ENCODE measurements around the gene SNX8. TPM values are rescaled to one million over a fixed set of nuclear protein-coding genes. Genes with fewer than 3 reads are reported as not detected.

Gene SNX8
- total RNA-seq, 1 experiment from 2014 or later = 40.6 TPM

DNA sequence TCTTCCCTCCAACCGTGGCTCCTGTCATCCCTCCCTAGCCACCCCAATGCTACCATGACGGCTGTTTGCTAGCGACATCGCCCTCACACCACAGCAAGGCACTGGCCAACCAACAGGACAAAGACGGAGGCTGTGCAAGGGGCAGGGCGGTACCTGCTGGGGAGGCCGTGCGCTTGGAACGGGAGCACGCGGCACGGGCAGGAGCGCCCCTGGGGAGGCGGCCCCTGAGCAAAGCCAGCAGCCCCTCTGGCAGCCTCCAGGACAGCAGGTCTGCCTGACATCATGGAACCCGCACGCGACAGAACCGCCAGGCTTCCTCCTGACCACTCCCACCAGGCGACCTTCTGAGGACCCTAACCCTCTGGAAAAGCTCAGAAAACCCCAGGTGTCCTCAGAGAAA lies 94.2 kb downstream of the SNX8 start:
- H3K23me2 ChIP-seq (ENCODE audit: insufficient read length, low read depth, low read length, poor library complexity, severe bottlenecking) = no peaks in the 10 kb centered on the region
- H2BK15ac ChIP-seq (ENCODE audit: low read depth, low read length) = no peak overlapping the region
- H2BK5ac ChIP-seq (ENCODE audit: insufficient read length, low read length) = no peak overlapping the region
- no peak overlapping the region for H3K27ac Mint-ChIP-seq
- H3K27me3 Mint-ChIP-seq (ENCODE audit: low read depth) = peaks cover 2% of the 10 kb centered on the region
- no peak for TF ChIP-seq CTCF (conservative IDR thresholded peaks at IDR 0.05)
- no CpG with 5 or more reads among the region's 19 CpGs for WGBS (ENCODE audit: extremely low coverage, insufficient read length, low lambda C conversion rate)
- no peak overlapping the region for H3K9ac ChIP-seq (ENCODE audit: extremely low read depth, insufficient read length, low read length)
- no peak for DNase-seq
- H4K8ac ChIP-seq (replicated peaks; ENCODE audit: insufficient read length, low read depth, low read length) = no peak overlapping the region
- no peak overlapping the region for H4K5ac ChIP-seq (ENCODE audit: insufficient read length, low read depth, low read length)
- peaks cover 0 to 2% of the 10 kb centered on the region in 2 experiments; a peak in 1 of 5 replicates for H3K9me3 Mint-ChIP-seq
- no peaks in the 10 kb centered on the region for H3K4me1 Mint-ChIP-seq
- H3K18ac ChIP-seq (ENCODE audit: insufficient read length, low read depth, low read length) = no peak overlapping the region
- no peaks in the 10 kb centered on the region for H3K27me3 ChIP-seq (ENCODE audit: insufficient read depth, low read length)
- H3K36me3 Mint-ChIP-seq (ENCODE audit: insufficient read depth in 1 of 3, low read depth in 3 of 3) = peaks cover 41 to 83% (median 77%) of the 10 kb centered on the region in 3 experiments; a peak in 6 of 7 replicates
- H4K20me1 ChIP-seq (ENCODE audit: control insufficient read depth, insufficient read depth, insufficient read length) = no peaks in the 10 kb centered on the region
- H3K4me2 ChIP-seq (ENCODE audit: insufficient read depth, insufficient read length, low read length) = no peak overlapping the region
- peaks cover 5% of the 10 kb centered on the region for H3K79me1 ChIP-seq (ENCODE audit: insufficient read depth, low read depth, low read length, poor library complexity, severe bottlenecking)
- H2BK12ac ChIP-seq (ENCODE audit: insufficient read length, low read depth, low read length) = no peak overlapping the region
- no peak overlapping the region for H3K4ac ChIP-seq (ENCODE audit: low read depth, low read length)
- no peaks in the 10 kb centered on the region for H3K79me2 ChIP-seq (ENCODE audit: insufficient read depth, low read length)
- no peak overlapping the region for H4K91ac ChIP-seq (ENCODE audit: insufficient read length, low read depth, low read length)
- H3T11ph ChIP-seq (ENCODE audit: low read length) = no peak overlapping the region
- no peak overlapping the region for H3K27ac ChIP-seq (ENCODE audit: insufficient read length, low read depth, low read length)
- no peak overlapping the region for H2BK20ac ChIP-seq (ENCODE audit: low read depth, low read length, poor library complexity, severe bottlenecking)
- H2AK5ac ChIP-seq (ENCODE audit: insufficient read length, low read length) = no peak overlapping the region
- H3K56ac ChIP-seq (ENCODE audit: insufficient read length, low read depth, low read length) = no peak overlapping the region
- no peaks in the 10 kb centered on the region for H3K4me1 ChIP-seq (ENCODE audit: insufficient read depth, low read length)
- H3K23ac ChIP-seq (ENCODE audit: insufficient read length, low read depth, low read length) = no peak overlapping the region
- no peak overlapping the region; a peak in 1 of 5 replicates for H3K4me3 Mint-ChIP-seq
- no peak overlapping the region for H2BK120ac ChIP-seq (ENCODE audit: low read depth, low read length, poor library complexity, severe bottlenecking)
- no peak overlapping the region for H3K14ac ChIP-seq (ENCODE audit: insufficient read depth, low read length)
- H3K9me3 ChIP-seq (ENCODE audit: control insufficient read depth, low read depth, low read length) = no peaks in the 10 kb centered on the region
- no peak overlapping the region for H2AFZ ChIP-seq (ENCODE audit: low read length)

Measured in H9 (cell line).